Rectal smooth muscle tissue (tissue), 1 donor: ENCODE measurements around the gene RARG.
A peak's percentile ranks its signal among the peaks of the same experiment; 100 is the strongest.

Experiments used
- H3K27ac ChIP-seq: one replicate; pipeline ENCODE4 v1.7.0; 2013; ENCODE audit warnings: low read depth, low read length, inconsistent platforms
- H3K27me3 ChIP-seq: one replicate; pipeline ENCODE4 v1.7.0; 2013; ENCODE audit warnings: low read length; ENCODE audit not compliant: control insufficient read depth, insufficient read depth
- H3K36me3 ChIP-seq: one replicate; pipeline ENCODE4 v1.7.0; 2013; ENCODE audit warnings: low read length; ENCODE audit not compliant: control insufficient read depth, insufficient read depth
- H3K4me1 ChIP-seq: one replicate; pipeline ENCODE4 v1.7.0; 2013; ENCODE audit warnings: low read length; ENCODE audit not compliant: control insufficient read depth, insufficient read depth
- H3K4me3 ChIP-seq: one replicate; pipeline ENCODE4 v1.7.0; 2013; ENCODE audit warnings: low read length
- H3K9ac ChIP-seq: one replicate; pipeline ENCODE4 v1.7.0; 2013; ENCODE audit warnings: low read length

Gene RARG

GRCh38 chr12:53218551-53219291 is 13.3 kb downstream of the RARG start:
- Histone ChIP-seq H3K4me3 (peak overlapping the region; percentile 86), H3K36me3 (peaks cover 10% of the 10 kb centered on the region), H3K27me3 (no peaks in the 10 kb centered on the region), H3K9ac (no peak overlapping the region), H3K27ac (peak overlapping the region; percentile 99), H3K4me1 (peaks cover 21% of the 10 kb centered on the region)

GRCh38 chr12:53217931-53218307 is 14.1 kb downstream of the RARG start:
- H3K9ac ChIP-seq = no peak overlapping the region
- H3K27ac ChIP-seq = peak overlapping the region; percentile 99
- H3K27me3 ChIP-seq = no peaks in the 10 kb centered on the region
- peak overlapping the region; percentile 57 for H3K4me3 ChIP-seq
- H3K36me3 ChIP-seq = peaks cover 17% of the 10 kb centered on the region
- H3K4me1 ChIP-seq = peaks cover 15% of the 10 kb centered on the region

GRCh38 chr12:53217051-53217930 is 14.7 kb downstream of the RARG start:
- no peak overlapping the region for H3K9ac ChIP-seq
- peak overlapping the region; percentile 57 for H3K4me3 ChIP-seq
- H3K36me3 ChIP-seq = peaks cover 20% of the 10 kb centered on the region
- H3K4me1 ChIP-seq = peaks cover 12% of the 10 kb centered on the region
- H3K27ac ChIP-seq = peak overlapping the region; percentile 99
- no peaks in the 10 kb centered on the region for H3K27me3 ChIP-seq

- Histone ChIP-seq H3K4me3 (no peak overlapping the region), H3K27me3 (no peaks in the 10 kb centered on the region), H3K36me3 (peaks cover 29% of the 10 kb centered on the region), H3K9ac (no peak overlapping the region), H3K4me1 (peaks cover 12% of the 10 kb centered on the region), H3K27ac (no peak overlapping the region)
These were observed 16.5 kb downstream of the RARG start for GRCh38 chr12:53215497-53215896.

GRCh38 chr12:53214687-53215455 is 17.1 kb downstream of the RARG start:
- no peaks in the 10 kb centered on the region for H3K27me3 ChIP-seq
- H3K36me3 ChIP-seq = peaks cover 29% of the 10 kb centered on the region
- H3K27ac ChIP-seq = no peak overlapping the region
- peaks cover 12% of the 10 kb centered on the region for H3K4me1 ChIP-seq
- H3K9ac ChIP-seq = no peak overlapping the region
- no peak overlapping the region for H3K4me3 ChIP-seq

GRCh38 chr12:53214221-53214620 is 17.8 kb downstream of the RARG start:
- peaks cover 29% of the 10 kb centered on the region for H3K36me3 ChIP-seq
- H3K27ac ChIP-seq = no peak overlapping the region
- no peaks in the 10 kb centered on the region for H3K27me3 ChIP-seq
- H3K4me3 ChIP-seq = no peak overlapping the region
- no peak overlapping the region for H3K9ac ChIP-seq
- H3K4me1 ChIP-seq = peaks cover 12% of the 10 kb centered on the region

GRCh38 chr12:53213348-53213747 is 18.7 kb downstream of the RARG start:
- Histone ChIP-seq H3K4me3 (no peak overlapping the region), H3K4me1 (peaks cover 17% of the 10 kb centered on the region), H3K27ac (no peak overlapping the region), H3K9ac (no peak overlapping the region), H3K36me3 (peaks cover 29% of the 10 kb centered on the region), H3K27me3 (no peaks in the 10 kb centered on the region)

- Histone ChIP-seq H3K4me3 (no peak overlapping the region), H3K4me1 (peaks cover 15% of the 10 kb centered on the region), H3K36me3 (peaks cover 29% of the 10 kb centered on the region), H3K27ac (no peak overlapping the region), H3K27me3 (no peaks in the 10 kb centered on the region), H3K9ac (no peak overlapping the region)
These were observed 19.1 kb downstream of the RARG start for GRCh38 chr12:53212931-53213330.

- Histone ChIP-seq H3K4me3 (no peak overlapping the region), H3K9ac (no peak overlapping the region), H3K27ac (no peak overlapping the region), H3K36me3 (peaks cover 29% of the 10 kb centered on the region), H3K4me1 (peaks cover 6% of the 10 kb centered on the region), H3K27me3 (no peaks in the 10 kb centered on the region)
These were observed 20.3 kb downstream of the RARG start for GRCh38 chr12:53211476-53212381.

GRCh38 chr12:53210843-53211242 is 21.2 kb downstream of the RARG start:
- Histone ChIP-seq H3K4me3 (no peak overlapping the region), H3K27me3 (no peaks in the 10 kb centered on the region), H3K36me3 (peaks cover 29% of the 10 kb centered on the region), H3K4me1 (peaks cover 6% of the 10 kb centered on the region), H3K9ac (no peak overlapping the region), H3K27ac (no peak overlapping the region)

- Histone ChIP-seq H3K27ac (no peak overlapping the region), H3K9ac (no peak overlapping the region), H3K4me1 (peaks cover 6% of the 10 kb centered on the region), H3K36me3 (peaks cover 22% of the 10 kb centered on the region), H3K27me3 (no peaks in the 10 kb centered on the region), H3K4me3 (peak overlapping the region; percentile 7)
These were observed 23.0 kb downstream of the RARG start for GRCh38 chr12:53208877-53209463.
